GM21381 (cell line): ENCODE measurements around the gene CLEC4A.
"Not testable (repeated sequence)": the region's sequence is repeated elsewhere in the genome, so short reads cannot be mapped to it uniquely, and the experiment has no call there.

Source experiments
- ATAC-seq: cut with Tn5 transposase; IDR thresholded peaks from one replicate; pipeline ENCODE4 v1.9.1; 2021; ENCODE audit warnings: mild to moderate bottlenecking, moderate library complexity; ENCODE audit not compliant: unreplicated experiment

The CLEC4A gene

DNA sequence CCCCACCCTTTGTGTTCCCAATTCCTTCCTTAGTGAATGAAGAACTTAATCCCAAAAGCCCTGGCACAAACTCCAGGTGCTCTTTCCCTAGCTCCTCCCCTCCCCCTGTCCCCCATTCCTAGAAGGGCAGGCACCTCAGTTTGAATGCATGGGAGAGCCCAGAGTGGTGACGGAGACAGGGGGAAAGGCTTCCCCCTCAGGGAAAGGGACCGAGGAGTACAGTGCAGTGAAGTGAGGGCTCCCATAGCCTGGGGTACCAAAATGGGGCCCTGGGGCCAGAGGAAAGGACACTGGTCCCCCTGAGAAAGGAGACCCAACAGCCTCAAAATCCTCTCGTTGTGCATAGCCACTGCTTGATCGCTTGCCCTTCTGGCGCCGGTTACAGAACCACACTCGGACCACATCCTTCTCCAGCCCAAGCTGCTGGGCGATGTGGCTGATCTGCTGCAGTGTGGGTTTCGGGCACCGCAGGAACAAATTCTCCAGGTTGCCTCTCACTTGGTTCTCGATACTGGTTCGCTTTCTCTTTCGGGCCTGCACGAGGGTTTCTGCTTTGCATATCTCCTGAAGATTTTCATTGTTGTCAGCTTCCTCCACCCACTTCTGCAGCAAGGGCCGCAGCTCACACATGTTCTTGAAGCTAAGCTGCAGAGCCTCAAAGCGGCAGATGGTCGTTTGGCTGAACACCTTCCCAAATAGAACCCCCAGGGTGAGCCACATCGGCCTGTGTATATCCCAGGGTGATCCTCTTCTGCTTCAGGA, 10.4 kb downstream of the CLEC4A start:
- ATAC-seq, result not testable (repeated sequence)

DNA sequence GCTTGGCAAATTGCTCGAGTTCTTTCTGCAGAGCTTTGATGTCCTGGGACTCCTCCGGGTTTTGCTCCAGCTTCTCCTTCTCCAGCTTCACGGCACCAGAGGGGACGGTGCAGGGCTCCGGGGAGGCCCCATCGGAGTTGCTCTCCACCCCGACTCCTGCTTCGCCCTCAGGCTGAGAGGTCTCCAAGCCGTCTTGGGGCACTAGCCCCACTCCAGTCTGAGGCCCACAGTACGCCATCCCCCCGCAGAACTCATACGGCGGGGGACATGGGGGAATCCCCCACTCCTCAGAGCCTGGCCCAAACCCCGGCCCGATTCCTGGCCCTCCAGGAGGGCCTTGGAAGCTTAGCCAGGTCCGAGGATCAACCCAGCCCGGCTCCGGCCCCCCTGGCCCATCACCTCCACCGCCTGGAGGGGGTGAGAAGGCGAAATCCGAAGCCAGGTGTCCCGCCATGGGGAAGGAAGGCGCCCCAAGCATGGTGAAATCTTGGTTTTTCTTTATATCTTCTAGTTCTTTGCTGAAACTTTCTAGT, 11.0 kb downstream of the CLEC4A start:
- not testable (repeated sequence) for ATAC-seq

DNA sequence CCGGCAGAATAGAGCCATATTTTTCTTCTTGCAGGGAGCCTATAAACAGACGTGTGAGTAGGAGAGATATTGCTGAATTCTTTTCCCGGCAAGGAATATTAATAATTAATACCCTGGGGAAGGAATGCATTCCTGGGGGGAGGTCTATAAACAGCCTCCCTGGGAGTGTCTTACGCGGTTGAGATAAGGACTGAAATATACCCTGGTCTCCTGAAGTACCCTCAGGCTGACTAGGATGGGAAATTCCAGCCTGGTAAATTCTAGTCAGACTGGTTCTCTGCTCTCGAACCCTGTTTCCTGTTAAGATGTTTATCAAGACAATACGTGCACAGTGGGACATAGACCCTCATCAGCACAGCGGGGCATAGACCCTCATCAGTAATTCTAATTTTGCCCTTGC, 18.2 kb downstream of the CLEC4A start:
- not testable (repeated sequence) for ATAC-seq

DNA sequence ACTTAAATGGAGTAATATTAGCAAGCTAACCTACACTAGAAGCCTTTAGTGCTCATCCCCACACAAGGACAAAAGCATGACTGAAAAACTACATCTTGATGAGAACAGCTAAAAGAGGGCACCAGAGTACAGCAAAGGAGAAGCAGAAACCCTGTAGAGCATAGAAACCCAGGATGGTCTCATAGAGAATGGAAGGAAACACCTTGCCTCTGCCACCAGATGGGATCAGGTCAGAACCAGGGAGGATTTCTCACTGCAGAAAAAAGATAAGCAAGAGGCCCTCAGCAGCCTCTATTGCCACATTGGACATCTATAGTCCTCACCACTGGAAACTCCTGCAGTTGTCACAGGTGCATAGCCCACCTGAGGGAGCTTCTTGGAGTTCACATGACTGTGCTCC, 19.8 kb downstream of the CLEC4A start:
- no peak for ATAC-seq

DNA sequence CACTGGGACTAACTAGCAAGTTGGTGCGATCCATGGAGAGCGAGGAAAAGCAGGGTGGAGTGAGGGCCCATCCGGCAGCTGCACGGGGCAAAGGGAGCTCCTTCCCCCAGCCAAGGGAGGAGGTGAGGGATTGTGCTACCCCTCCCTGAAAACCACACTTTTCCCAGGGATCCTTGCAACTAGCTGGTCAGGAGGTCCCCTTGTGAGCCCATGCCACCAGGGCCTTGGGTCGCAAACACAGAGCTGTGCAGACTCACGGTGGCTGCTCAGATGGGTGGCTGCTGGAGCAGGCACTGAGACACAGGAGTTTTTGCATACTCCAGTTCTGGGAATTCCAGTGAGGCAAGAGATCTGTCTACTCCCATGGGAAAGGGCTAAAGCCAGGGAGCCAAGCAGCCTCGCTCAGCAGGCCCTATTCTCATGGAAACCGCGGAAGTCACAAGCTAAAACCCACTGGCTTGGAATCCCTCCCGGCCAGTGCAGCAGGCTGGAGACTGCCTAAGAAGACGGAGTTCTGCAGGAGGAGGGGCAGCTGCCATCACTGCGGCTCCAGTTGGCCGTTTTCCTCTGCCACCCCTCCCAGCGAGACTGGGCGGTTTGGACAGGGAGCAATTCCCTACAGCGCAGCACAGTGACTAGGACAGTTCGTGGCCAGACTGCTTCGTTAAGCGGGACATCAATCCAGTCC, 22.5 kb downstream of the CLEC4A start:
- no peak for ATAC-seq

DNA sequence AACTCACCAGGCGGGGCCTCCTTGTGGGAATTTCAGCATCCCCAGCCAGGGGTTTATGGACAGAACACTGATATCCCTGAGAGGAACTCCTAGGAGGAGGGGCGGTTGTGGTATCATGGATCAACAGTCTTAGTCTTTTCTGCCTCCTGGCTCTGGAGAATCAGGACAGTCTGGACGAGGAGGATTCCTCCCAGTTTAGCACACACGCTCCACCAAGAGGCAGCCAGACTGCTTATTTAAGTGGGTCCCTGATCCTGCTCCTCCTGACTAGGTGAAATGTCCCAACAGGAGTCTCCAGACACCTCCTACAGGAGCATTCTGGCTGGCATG, 23.0 kb downstream of the CLEC4A start:
- no peak for ATAC-seq

DNA sequence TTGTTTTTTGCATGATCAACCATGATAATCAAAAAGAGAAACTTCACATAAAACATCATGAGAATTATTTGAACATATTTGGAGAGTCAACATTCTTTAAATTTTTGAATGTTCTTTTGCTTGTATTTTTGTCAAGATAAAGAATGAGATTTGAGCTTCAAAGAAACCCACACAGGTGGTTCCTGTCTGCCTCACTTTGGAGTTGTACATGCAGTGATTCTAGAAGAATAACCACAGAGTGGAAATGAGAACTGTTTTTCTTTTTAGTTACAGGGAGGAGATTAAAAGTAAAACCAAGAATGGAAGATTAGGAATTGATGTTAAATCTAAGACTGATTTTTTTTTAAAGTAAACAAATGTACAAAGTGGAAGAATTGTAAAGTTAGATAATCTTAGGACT, 31.1 kb downstream of the CLEC4A start:
- ATAC-seq, result no peak

DNA sequence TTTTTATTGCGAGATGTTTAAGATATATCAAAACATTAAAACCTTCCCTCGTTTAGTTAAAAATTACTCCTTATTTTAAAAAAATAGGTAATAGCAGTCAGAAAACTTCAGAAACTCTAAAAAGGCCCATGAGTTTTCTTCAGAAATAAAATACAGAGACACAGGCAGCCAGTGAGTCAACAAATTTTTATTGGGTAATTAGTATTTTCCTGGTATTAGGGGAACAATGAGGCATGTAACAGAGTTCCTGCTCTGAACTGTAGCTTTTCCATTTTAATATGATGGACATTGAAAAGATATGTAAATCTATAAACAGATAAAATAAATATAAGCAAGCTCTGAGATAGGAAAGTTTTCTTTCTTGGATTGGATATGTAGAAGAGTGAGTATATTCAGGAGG, 33.0 kb downstream of the CLEC4A start:
- ATAC-seq, result no peak

DNA sequence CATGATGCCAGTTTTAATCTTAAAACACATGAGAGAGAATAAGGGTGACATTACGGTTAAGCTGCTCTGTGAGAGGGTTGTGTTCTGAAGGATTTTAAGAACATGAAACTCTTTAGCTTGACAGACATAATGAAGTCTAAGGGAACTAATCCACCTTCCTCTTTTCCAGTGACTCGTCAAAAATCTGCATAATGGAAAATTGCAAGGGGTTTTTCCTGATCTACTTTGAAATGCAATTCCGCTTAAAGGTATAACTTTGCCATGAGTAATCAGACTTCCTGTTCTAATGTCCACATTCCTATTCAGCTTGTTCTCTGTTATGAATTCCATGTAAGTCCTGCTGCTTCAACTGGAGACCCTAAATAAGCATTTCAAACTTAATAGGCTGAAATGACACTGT, 33.4 kb downstream of the CLEC4A start, which contains the start of gene ZNF705A:
Gene ZNF705A (plus strand): TSS at position 171 of the 400 bp plus-strand sequence. CDS start 15,611 bp downstream, outside the sequence.
- no peak for ATAC-seq

DNA sequence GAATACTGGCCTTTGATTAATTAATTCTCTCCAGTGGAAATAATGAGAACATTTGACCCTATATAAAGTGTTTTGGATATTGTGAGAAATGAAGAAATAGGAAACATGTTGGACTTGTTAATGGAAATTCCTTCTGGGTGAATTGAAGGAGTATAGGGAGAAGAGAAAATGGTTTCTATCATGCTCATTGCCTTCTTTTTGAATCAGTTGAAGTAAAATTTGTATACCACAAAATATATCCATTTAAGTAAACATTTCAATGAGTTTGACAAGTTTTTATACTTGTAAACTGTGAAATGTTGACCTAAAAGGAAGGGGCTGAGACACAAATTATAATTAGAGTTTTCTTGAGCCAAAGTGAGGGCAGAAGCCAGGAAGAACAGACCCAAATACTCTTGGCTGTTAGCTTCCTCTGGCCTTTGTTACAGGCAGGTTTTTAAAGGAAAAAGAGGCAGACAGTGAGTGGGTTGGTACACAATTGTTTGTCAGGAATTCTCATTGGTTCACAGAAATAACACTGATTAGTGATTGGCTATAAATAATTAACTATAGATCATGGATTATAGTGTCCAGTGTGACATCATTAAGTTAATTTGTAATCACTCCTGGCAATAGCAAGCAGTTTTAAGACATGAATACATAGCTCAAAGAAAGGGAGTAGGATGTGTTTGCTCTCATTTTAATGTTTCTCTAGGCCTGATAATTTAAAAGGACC, 34.2 kb downstream of the CLEC4A start:
- ATAC-seq, result no peak

DNA sequence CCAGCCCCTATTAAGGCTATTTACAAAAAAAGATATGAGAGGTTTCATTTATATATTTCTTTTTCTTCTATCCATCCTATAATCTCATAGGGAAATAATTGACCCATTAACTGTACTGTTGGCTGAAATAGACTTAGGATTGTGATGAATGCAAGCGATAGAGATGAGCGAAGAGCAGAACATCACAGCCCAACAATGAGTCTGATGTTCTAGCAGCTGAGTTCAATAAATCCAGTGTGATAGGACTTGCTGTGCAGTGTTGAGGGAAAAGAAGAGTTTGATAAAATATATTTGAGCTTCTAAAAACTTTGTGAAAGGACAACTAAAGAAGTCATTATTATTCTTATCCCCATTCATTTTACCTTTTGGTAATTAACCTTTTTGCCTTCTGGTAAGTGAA, 49.5 kb downstream of the CLEC4A start:
- not testable (repeated sequence) for ATAC-seq

DNA sequence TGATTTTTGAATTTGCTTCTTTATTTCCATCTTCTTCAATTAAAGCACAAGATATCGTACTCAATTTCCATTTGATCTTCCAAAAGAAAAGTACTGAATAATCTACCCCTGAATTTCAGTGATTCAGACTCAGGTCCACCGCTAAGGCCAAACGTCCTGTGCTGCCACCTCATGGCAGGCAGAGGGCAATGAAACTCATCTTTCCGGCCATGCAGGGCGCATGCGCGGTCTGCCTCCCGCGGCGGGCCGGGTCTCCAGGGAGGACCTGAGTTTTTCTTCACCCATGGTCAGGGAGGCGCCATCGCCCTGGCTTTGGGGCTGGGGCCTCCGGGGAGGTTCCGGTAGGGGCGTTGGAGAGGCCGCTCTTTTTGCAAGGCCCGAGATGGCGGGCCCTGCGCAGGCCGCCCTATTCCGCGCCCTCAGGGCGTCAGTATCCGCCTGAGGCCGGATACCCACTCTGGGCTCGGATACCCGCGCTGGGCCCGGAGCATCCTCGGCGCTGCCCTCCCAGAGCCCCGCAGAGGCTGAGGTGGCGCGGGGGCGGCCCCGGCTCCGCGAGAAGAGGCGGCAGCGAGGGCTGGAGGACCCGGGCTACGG, 56.7 kb downstream of the CLEC4A start:
- ATAC-seq, result not testable (repeated sequence)

DNA sequence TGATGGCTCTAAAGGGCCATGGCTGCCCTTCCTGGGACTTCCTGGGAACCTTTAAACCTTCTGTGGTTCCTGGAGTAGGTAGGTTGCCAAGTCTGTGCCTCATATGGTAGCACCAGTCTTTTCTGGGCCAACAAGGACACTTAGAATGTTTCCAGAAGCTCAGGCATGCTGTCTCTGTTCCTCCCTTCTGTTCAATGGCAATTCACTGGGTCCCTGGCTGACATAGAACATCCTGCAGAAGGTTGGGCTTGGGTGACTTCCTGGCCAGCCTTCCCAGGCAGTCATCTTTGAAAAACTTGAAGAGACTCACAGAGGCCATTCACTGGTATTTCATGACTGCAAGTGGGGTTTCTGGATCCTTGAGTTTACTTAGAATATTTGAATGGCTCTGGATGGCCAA, 57.9 kb downstream of the CLEC4A start:
- ATAC-seq, result not testable (repeated sequence)

DNA sequence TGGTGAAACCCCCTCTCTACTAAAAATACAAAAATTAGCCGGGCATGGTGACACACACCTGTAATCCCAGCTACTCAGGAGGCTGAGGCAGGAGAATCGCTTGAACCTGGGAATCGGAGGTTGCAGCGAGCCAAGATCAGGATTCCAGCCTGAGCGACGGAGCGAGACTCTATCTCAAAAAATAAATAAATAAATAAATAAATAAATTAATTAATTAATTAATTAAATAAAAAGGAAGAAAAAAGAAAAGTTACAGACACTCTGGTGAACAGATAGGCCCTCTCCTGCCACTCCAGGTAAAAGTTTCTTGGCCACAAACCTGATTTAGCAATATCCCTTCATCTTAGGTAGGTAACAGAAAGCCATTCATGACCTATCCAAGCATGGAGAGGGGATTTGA, 59.5 kb downstream of the CLEC4A start:
- not testable (repeated sequence) for ATAC-seq

DNA sequence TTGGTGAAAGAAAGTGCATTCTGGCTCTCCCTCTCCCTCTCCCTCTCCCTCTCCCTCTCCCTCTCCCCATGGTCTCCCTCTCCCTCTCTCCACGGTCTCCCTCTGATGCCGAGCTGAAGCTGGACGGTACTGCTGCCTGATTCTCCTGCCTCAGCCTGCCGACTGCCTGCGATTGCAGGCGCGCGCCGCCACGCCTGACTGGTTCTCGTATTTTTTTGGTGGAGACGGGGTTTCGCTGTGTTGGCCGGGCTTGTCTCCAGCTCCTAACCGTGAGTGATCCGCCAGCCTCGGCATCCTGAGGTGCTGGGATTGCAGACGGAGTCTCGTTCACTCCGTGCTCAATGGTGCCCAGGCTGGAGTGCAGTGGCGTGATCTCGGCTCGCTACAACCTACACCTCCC, 59.9 kb downstream of the CLEC4A start:
- not testable (repeated sequence) for ATAC-seq

DNA sequence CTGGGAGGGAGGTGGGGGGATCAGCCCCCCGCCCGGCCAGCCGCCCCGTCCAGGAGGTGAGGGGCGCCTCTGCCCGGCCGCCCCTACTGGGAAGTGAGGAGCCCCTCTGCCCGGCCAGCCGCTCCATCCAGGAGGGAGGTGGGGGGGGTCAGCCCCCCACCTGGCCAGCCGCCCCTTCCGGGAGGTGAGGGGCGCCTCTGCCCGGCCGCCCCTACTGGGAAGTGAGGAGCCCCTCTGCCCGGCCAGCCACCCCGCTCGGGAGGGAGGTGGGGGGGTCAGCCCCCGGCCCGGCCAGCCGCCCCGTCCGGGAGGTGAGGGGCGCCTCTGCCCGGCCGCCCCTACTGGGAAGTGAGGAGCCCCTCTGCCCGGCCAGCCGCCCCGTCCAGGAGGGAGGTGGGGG, 60.8 kb downstream of the CLEC4A start:
- ATAC-seq, result not testable (repeated sequence)

DNA sequence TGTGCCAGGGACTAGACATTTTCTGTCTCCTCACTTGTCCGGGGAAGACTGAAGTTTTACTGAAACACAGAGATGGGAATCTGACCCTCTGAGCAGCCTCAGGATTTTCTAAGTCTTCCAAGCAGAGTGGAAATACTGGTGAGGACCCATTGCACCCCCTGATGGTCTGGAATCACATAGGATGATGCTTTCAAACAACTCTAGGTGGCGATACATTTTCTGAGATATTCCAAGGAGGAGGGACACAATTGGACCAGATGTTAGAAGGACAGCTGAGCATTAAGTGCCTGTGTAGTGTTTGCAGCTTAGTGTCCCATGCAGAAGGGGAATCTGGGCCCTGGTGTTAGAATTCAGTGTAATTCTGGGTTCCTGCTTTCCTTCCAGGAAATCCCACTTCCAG, 64.7 kb downstream of the CLEC4A start:
- not testable (repeated sequence) for ATAC-seq
